ENCODE data around the gene PCGF1. TPM values are rescaled to one million over a fixed set of nuclear protein-coding genes. Genes with fewer than 3 reads are reported as not detected.

The PCGF1 gene
- total and polyA plus RNA-seq, 2 of the 4 experiments (the other 2 are of a cell fraction): 23.4 to 31.4 TPM

GRCh38 chr2:74510272-74510671, 2.8 kb upstream of the PCGF1 start:
- no peak overlapping the region for H3K23ac ChIP-seq (ENCODE audit: low read depth, low read length)
- H3K27ac ChIP-seq (ENCODE audit: insufficient read depth, low read length): no peak overlapping the region
- H3K9me1 ChIP-seq (ENCODE audit: insufficient read depth, low read length): peaks cover 9% of the 10 kb centered on the region
- 0 out of 2 replicates have a peak, but pooled peaks cover 5% of the 10 kb centered on the region for H4K20me1 ChIP-seq (ENCODE audit: insufficient read depth, low read length)
- H3K56ac ChIP-seq (ENCODE audit: extremely low read depth, insufficient read depth, low read length): no peak overlapping the region
- intact Hi-C loops (cut with micrococcal nuclease) (no loop called here), in situ Hi-C loops (cut with MboI; ENCODE audit: low sequenced_read_pairs) (no loop called here), dilution Hi-C loops (cut with HindIII; ENCODE audit: low sequenced_read_pairs, unreplicated experiment) (no loop called here)
- H2BK20ac ChIP-seq (ENCODE audit: low read depth, low read length): no peak overlapping the region
- H2AK5ac ChIP-seq (ENCODE audit: low read depth, low read length): no peak overlapping the region
- CTCF ChIA-PET: interaction anchor here (0.7 kb wide), 1 partner anchor 11 kb away, joined by 8 read pairs; the partner anchor contains the start of gene LBX2
- no peak overlapping the region for H3K4ac ChIP-seq (ENCODE audit: low read depth, low read length)
- no peak overlapping the region for H2BK120ac ChIP-seq (ENCODE audit: low read depth, low read length)
- peaks cover 11% of the 10 kb centered on the region for H3K4me1 ChIP-seq (ENCODE audit: control insufficient read depth, insufficient read depth, low read length)
- no TSS peak for BruUV-seq (replicated peaks)
- peaks cover 12 to 18% of the 10 kb centered on the region in 2 experiments for H3K79me1 ChIP-seq (ENCODE audit: low read depth in 1 of 2, low read length in 2 of 2)
- H3K18ac ChIP-seq (ENCODE audit: low read depth, low read length): no peak overlapping the region
- no peak overlapping the region for H2AK9ac ChIP-seq (replicated peaks; ENCODE audit: low read depth, low read length, poor library complexity)
- H4K91ac ChIP-seq (ENCODE audit: insufficient read depth, low read depth, low read length): no peak overlapping the region
- H3K9ac ChIP-seq (ENCODE audit: low read depth, low read length): no peak overlapping the region
- no peak overlapping the region for H2AFZ ChIP-seq (replicated peaks; ENCODE audit: low read length, poor library complexity)
- peaks cover 11% of the 10 kb centered on the region for H3K9me3 ChIP-seq (ENCODE audit: control insufficient read depth, insufficient read depth, low read length)
- no peak overlapping the region for H2BK5ac ChIP-seq (ENCODE audit: low read depth, low read length, poor library complexity, severe bottlenecking)
- peaks cover 46% of the 10 kb centered on the region for H3K27me3 ChIP-seq (ENCODE audit: control insufficient read depth, insufficient read depth, low read length)
- POLR2A ChIA-PET (ENCODE audit: unreplicated experiment): interaction anchor here (0.6 kb wide), 1 partner anchor 29 kb away, joined by 7 read pairs; no protein-coding TSS in a partner anchor
- H4K5ac ChIP-seq (ENCODE audit: low read depth, low read length): no peak overlapping the region
- H3K14ac ChIP-seq (replicated peaks; ENCODE audit: low read depth, low read length): no peak overlapping the region
- no peak overlapping the region for H3K4me3 ChIP-seq (ENCODE audit: insufficient read depth, low read depth, low read length)
- no peak for ATAC-seq (ENCODE audit: low read depth)
- H4K8ac ChIP-seq (ENCODE audit: low read depth in 2 of 2, low read length in 2 of 2): no peak overlapping the region
- no peak overlapping the region for H3K4me2 ChIP-seq (ENCODE audit: low read depth, low read length)
- whole genome bisulfite sequencing, 2 experiments (ENCODE audit: extremely low coverage in 2 of 2, insufficient read length in 1 of 2): no CpG with 5 or more reads among the region's 4 CpGs
- peaks cover 9% of the 10 kb centered on the region for H3K36me3 ChIP-seq (ENCODE audit: control insufficient read depth, insufficient read depth, low read length)
- DNase-seq: no peak
- no peak overlapping the region for H2BK15ac ChIP-seq (ENCODE audit: low read depth, low read length)
- TF ChIP-seq BHLHE40 (IDR thresholded peaks at IDR 0.05; ENCODE audit: low read depth, low read length): no peak
- TF ChIP-seq RFX5 (IDR thresholded peaks at IDR 0.05; ENCODE audit: low read depth, low read length): no peak
- no peak for TF ChIP-seq ELK1 (IDR thresholded peaks at IDR 0.05; ENCODE audit: borderline replicate concordance, low read depth, low read length)
- no peak for TF ChIP-seq SMC3 (IDR thresholded peaks at IDR 0.05; ENCODE audit: low read depth, low read length)
- TF ChIP-seq CTCF (conservative IDR thresholded peaks at IDR 0.05; ENCODE audit: low read depth, low read length): no peak
- no peak for TF ChIP-seq CEBPB (IDR thresholded peaks at IDR 0.05; ENCODE audit: low read depth, low read length)
